Mucosa of descending colon (tissue), 3 donors: ENCODE results near the gene SNAPC5. TPM values are rescaled to one million over a fixed set of nuclear protein-coding genes. Genes with fewer than 3 reads are reported as not detected.
"Not testable (repeated sequence)": the region's sequence is repeated elsewhere in the genome, so short reads cannot be mapped to it uniquely, and the experiment has no call there.

ENCODE experiments used
- ATAC-seq: fragments of 200-7000 bp; cut with Tn5 transposase; one replicate; pipeline ENCODE4 v1.9.1; 2020; ENCODE audit warnings: mild to moderate bottlenecking, moderate library complexity
- DNase-seq, 3 donors: peaks; one replicate each; pipeline ENCODE4 v3.0.0-alpha.2; 2020
- H3K36me3 ChIP-seq: fragments of 200-600 bp; one replicate; pipeline ENCODE4 v1.8.0; 2021; ENCODE audit warnings: low read depth, mild to moderate bottlenecking
- H3K4me1 ChIP-seq: fragments of 200-600 bp; one replicate; pipeline ENCODE4 v1.8.0; 2021; ENCODE audit warnings: low read depth, mild to moderate bottlenecking
- H3K4me3 ChIP-seq: fragments of 200-600 bp; one replicate; pipeline ENCODE4 v1.8.0; 2021; ENCODE audit warnings: mild to moderate bottlenecking
- H3K9me3 ChIP-seq: fragments of 200-600 bp; one replicate; pipeline ENCODE4 v1.8.0; 2021; ENCODE audit warnings: mild to moderate bottlenecking
- intact Hi-C, 2 donors: fragments of 100-400 bp; cut with DNase I in 1 of 2; cut with micrococcal nuclease in 1 of 2; formaldehyde crosslinking; loops; one replicate each; pipeline versions ENCODE4 v1.11.0 to v1.11.1; 2022; cut with DNase I, micrococcal nuclease
- total RNA-seq, 3 donors: library from RNA; stranded (reverse); fragmentation: NEBNext Ultra II Directional in 2 of 3; extraction: Animal tissue kit (Norgen Biotek cat#: 25700) in 2 of 3; gene quantifications; one replicate each; pipeline versions ENCODE4 v1.2.1 to v1.2.4, GENCODE V29; 2021 to 2023
- TF ChIP-seq, protein P1 (sequence below): fragments of 200-600 bp; IDR thresholded peaks from one replicate; pipeline ENCODE4 v1.8.0; 2022; ENCODE audit warnings: antibody characterized with exemption, mild to moderate bottlenecking
- donor health status: DM: no; HTN: no; CAD: no; lungs with moderate emphysema.
- donor health status: DM: no; HTN: no; CAD: no.
- donor health status: DM: no; HTN: yes; CAD: no.

SNAPC5 gene
- total RNA-seq, 3 donors from 2014 or later: 17.5 to 31.8 (median 21.1) TPM

DNA sequence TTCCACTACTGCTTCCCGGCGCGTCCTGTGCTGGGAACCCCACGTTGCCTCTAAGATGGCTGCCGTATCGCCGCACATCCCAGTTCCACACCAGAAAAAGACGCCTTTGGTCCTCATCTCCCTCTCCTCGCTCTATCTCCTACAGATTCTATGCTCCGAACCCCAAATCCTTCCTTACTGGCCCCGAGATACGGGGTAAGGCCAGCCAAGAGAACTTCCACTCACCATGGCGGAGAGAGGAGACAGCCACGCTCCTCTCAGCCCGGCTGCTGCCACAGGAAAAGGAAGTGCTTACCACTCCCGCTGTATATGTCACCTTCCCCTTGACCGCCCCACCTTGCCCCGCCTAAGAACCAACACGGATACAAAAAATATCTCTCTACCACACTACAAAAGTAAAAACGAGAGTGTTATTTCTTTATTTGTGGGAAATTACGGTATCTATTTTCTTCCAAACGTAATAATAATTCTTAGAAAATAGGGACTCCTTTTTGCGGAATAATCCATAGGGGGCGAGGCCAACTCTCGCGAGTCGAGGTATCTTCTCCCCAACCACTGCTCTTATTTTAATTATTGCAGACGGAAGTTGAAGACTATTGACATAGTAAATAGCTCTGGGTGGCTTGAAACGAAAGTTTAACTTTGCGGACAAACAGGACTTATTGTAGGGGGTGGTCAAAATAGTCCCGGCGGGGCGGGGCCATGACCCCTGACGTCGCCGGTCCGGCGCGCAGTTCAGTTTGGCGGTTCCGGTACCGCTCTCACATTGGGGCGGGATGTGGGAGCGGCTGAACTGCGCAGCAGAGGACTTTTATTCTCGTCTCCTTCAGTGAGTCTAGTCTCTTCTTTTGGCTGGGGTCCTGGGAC, 7.2 kb upstream of the SNAPC5 start, which contains the start of the genes RPL4 and ZWILCH:
TSS of gene RPL4 (minus strand) at position 293 of the 867 bp plus-strand sequence. CDS start at position 228, 65 bp downstream.
TSS of gene ZWILCH (plus strand) at position 764 of the 867 bp plus-strand sequence. CDS start at position 777, 13 bp downstream.
- DNase-seq: peak; percentile 87 to 89 (median 88)
- Histone ChIP-seq H3K9me3 (no peaks in the 10 kb centered on the region), H3K4me3 (peak within 1 kb of the TSS; percentile 75), H3K4me1 (peaks cover 21% of the 10 kb centered on the region), H3K36me3 (no peaks in the 10 kb centered on the region)
- TF ChIP-seq, protein P1, sequence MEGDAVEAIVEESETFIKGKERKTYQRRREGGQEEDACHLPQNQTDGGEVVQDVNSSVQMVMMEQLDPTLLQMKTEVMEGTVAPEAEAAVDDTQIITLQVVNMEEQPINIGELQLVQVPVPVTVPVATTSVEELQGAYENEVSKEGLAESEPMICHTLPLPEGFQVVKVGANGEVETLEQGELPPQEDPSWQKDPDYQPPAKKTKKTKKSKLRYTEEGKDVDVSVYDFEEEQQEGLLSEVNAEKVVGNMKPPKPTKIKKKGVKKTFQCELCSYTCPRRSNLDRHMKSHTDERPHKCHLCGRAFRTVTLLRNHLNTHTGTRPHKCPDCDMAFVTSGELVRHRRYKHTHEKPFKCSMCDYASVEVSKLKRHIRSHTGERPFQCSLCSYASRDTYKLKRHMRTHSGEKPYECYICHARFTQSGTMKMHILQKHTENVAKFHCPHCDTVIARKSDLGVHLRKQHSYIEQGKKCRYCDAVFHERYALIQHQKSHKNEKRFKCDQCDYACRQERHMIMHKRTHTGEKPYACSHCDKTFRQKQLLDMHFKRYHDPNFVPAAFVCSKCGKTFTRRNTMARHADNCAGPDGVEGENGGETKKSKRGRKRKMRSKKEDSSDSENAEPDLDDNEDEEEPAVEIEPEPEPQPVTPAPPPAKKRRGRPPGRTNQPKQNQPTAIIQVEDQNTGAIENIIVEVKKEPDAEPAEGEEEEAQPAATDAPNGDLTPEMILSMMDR: no peak
- peak; percentile 92 for ATAC-seq
- intact Hi-C loops: no loop called here

DNA sequence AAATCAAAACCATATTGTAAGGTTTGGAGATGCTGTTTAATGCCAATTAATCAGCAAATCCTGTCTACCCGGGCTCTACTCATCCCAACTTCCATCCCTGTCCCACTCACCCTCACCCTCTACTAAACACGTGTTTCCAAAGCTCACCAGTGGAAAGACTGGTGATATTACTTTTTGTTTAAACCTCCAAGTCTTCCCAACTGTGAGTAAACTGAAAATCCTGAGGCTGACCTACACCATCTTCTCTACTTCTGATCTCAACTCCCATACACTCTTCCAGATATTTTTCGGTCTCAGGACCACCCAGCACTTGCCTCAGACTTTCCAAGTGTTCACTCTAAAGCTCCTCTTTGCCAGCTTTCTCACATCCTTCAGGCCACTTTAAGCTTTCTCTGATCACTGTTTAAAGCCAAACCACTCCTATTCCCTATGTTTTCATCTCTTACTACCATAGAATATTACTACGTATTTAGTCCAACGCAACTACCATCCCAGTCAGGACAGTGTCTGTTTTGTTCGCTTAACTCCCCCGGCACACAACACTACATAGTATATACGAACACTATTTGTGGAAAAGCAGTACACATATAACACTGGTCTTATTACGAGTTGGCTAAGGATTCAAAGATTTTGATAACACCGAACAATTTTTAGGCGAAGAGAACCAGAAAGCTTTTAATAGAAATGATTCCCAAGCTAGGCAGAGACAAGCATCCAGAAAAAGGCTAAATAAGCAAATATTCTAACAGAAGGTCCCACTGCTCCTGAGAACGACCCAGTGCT, 6.4 kb upstream of the SNAPC5 start:
- intact Hi-C loops: no loop called here

GRCh38 chr15:66503041-66503648, 5.6 kb upstream of the SNAPC5 start:
- H3K9me3 ChIP-seq, ATAC-seq, DNase-seq, intact Hi-C loops, H3K4me3 ChIP-seq, H3K36me3 ChIP-seq: not testable (repeated sequence)
- H3K4me1 ChIP-seq: peaks cover 21% of the 10 kb centered on the region

More for the DNA sequence above, 6.4 kb upstream of the SNAPC5 start:
- Histone ChIP-seq H3K4me3 (peak overlapping the region; percentile 75), H3K36me3 (no peaks in the 10 kb centered on the region), H3K9me3 (no peaks in the 10 kb centered on the region), H3K4me1 (peaks cover 21% of the 10 kb centered on the region)
- TF ChIP-seq, protein P1: no peak
- ATAC-seq (no peak), DNase-seq (no peak)

DNA sequence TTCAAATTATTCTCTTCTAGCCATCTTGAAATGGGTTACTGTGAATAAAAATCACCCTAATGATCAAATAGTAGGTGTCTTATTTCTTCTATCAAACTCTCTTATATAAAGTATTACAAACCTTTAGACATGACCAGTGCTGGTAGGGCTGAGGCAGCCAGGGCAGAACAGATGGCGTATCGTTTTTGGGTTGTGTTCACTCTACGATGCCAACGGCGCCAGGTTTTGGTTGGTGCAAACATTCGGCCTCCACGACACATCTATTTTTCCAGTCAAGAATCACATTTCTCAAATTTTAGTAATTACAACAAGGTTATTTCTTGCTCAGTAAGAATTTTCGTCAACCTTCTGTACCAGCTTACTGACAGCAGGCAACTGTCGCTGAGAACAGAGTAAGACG, 4.9 kb upstream of the SNAPC5 start:
- Histone ChIP-seq H3K4me3 (no peak overlapping the region), H3K9me3 (no peaks in the 10 kb centered on the region), H3K36me3 (no peaks in the 10 kb centered on the region), H3K4me1 (peaks cover 21% of the 10 kb centered on the region)
- intact Hi-C loops: no loop called here
- no peak for ATAC-seq
- no peak for DNase-seq
- TF ChIP-seq, protein P1: no peak

DNA sequence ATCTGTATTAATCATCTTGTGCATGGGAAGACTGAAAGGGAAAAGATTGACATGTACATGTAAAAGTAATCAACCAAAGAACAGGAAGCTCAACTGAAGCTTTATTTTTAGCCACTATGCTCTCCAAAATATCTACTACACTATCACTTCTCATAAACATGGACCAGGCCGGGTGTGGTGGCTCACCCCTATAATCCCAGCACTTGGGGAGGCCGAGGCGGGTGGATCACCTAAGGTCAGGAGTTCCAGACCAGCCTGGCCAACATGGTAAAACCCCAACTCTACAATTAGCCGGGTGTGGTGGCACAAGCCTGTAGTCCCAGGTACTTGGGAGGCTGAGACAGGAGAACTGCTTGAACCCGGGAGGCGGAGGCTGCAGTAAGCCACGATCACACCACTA, 2.8 kb upstream of the SNAPC5 start:
- H3K36me3 ChIP-seq, ATAC-seq, intact Hi-C loops, H3K4me3 ChIP-seq, DNase-seq, H3K9me3 ChIP-seq: not testable (repeated sequence)
- peaks cover 27% of the 10 kb centered on the region for H3K4me1 ChIP-seq
